HepG2 (cell line): ENCODE measurements around the gene SHLD1. TPM values are rescaled to one million over a fixed set of nuclear protein-coding genes. Genes with fewer than 3 reads are reported as not detected.
A peak's percentile ranks its signal among the peaks of the same experiment; 100 is the strongest.

ENCODE experiments used
- ARID5B ChIP-seq: IDR thresholded peaks from 2 replicates; pipeline ENCODE4 v1.4.0; 2020; ENCODE audit warnings: mild to moderate bottlenecking, missing genetic modification reagents
- KLF9 ChIP-seq: IDR thresholded peaks from 2 replicates; pipeline ENCODE4 v1.6.1; 2016; ENCODE audit warnings: low read depth
- SIN3A ChIP-seq: IDR thresholded peaks from 2 replicates; pipeline ENCODE4 v1.6.1; 2011; ENCODE audit warnings: low read depth, mild to moderate bottlenecking, control low read depth, low read length, borderline replicate concordance
- XRCC5 ChIP-seq: fragments of 200-400 bp; formaldehyde crosslinking; optimal IDR thresholded peaks from 2 replicates; pipeline ENCODE3; 2017; ENCODE audit warnings: mild to moderate bottlenecking, low read length
- ZNF296 ChIP-seq: sonication (generic); formaldehyde crosslinking; conservative IDR thresholded peaks from 2 replicates; pipeline ENCODE4 v1.5.0; 2020; ENCODE audit warnings: mild to moderate bottlenecking, missing genetic modification reagents
- ZNF318 ChIP-seq: sonication (generic); formaldehyde crosslinking; IDR thresholded peaks from 2 replicates; pipeline ENCODE4 v1.4.0; 2020; ENCODE audit warnings: mild to moderate bottlenecking, missing genetic modification reagents
- ZSCAN5A ChIP-seq: sonication (generic); formaldehyde crosslinking; IDR thresholded peaks from 2 replicates; pipeline ENCODE4 v1.8.0; 2022; ENCODE audit warnings: mild to moderate bottlenecking, missing genetic modification reagents, borderline replicate concordance
- polyA plus RNA-seq, 8 experiments: library from polyadenylated mRNA; depleted of rRNA in 3 of 8; stranded (reverse) in 7 of 8; unstranded in 1 of 8; fragments of >200 nt; fragmentation: Illumina TruSeq in 4 of 8; extraction: Trizol in 4 of 8; gene quantifications; 2 replicates each; pipeline versions ENCODE4 v1.2.1 to v1.2.3, GENCODE V29; 2011 to 2016; ENCODE audit warnings: low read depth in 4 of 8, missing spikeins in 1 of 8, mixed read lengths in 1 of 8; ENCODE audit not compliant: insufficient read depth in 1 of 8
- total RNA-seq, 5 experiments: library from RNA; depleted of rRNA; stranded (reverse); fragments of >200 nt; fragmentation: Illumina TruSeq; extraction: Trizol; gene quantifications; 2 replicates each; pipeline ENCODE4 v1.2.3, GENCODE V29; 2016; ENCODE audit warnings: low read depth in 1 of 5
- TF ChIP-seq, protein P1 (sequence below): sonication (generic); formaldehyde crosslinking; IDR thresholded peaks from 2 replicates; pipeline ENCODE4 v1.4.0; 2020; ENCODE audit warnings: missing genetic modification reagents
- TF ChIP-seq, protein P2 (sequence below): sonication (generic); formaldehyde crosslinking; IDR thresholded peaks from 2 replicates; pipeline ENCODE4 v1.5.1; 2020; ENCODE audit warnings: mild to moderate bottlenecking, missing genetic modification reagents, borderline replicate concordance

Gene SHLD1
- total and polyA plus RNA-seq, 2 of the 13 experiments (the other 11 are each of a cell fraction or from before 2014, with no cell fraction given), result 8.9 to 10.0 TPM

- TF ChIP-seq ZSCAN5A (CRISPR knock-in tag), result no peak
- TF ChIP-seq ARID5B (CRISPR knock-in tag), result peak; percentile 33
- TF ChIP-seq KLF9 (CRISPR knock-in tag), result 0 out of 2 replicates have a peak, but pooled peaks have one; percentile 63
- TF ChIP-seq ZNF318, result no peak
- TF ChIP-seq ZNF296 (CRISPR knock-in tag), result no peak
- TF ChIP-seq, protein P1, sequence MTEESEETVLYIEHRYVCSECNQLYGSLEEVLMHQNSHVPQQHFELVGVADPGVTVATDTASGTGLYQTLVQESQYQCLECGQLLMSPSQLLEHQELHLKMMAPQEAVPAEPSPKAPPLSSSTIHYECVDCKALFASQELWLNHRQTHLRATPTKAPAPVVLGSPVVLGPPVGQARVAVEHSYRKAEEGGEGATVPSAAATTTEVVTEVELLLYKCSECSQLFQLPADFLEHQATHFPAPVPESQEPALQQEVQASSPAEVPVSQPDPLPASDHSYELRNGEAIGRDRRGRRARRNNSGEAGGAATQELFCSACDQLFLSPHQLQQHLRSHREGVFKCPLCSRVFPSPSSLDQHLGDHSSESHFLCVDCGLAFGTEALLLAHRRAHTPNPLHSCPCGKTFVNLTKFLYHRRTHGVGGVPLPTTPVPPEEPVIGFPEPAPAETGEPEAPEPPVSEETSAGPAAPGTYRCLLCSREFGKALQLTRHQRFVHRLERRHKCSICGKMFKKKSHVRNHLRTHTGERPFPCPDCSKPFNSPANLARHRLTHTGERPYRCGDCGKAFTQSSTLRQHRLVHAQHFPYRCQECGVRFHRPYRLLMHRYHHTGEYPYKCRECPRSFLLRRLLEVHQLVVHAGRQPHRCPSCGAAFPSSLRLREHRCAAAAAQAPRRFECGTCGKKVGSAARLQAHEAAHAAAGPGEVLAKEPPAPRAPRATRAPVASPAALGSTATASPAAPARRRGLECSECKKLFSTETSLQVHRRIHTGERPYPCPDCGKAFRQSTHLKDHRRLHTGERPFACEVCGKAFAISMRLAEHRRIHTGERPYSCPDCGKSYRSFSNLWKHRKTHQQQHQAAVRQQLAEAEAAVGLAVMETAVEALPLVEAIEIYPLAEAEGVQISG (CRISPR knock-in tag), result peak; percentile 95
- peak; percentile 40 for TF ChIP-seq XRCC5
- TF ChIP-seq SIN3A, result peak; percentile 36; the same call in 1 of the 2 replicates
- TF ChIP-seq, protein P2, sequence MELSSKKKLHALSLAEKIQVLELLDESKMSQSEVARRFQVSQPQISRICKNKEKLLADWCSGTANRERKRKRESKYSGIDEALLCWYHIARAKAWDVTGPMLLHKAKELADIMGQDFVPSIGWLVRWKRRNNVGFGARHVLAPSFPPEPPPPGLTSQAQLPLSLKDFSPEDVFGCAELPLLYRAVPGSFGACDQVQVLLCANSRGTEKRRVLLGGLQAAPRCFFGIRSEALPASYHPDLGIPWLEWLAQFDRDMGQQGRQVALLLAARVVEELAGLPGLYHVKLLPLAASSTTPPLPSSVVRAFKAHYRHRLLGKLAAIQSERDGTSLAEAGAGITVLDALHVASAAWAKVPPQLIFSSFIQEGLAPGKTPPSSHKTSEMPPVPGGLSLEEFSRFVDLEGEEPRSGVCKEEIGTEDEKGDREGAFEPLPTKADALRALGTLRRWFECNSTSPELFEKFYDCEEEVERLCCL (CRISPR knock-in tag), result peak; percentile 31; the same call in 1 of the 2 replicates
These were observed at the start of gene SHLD1 (continued) for GRCh38 chr20:5749952-5750779.
